HCEC 1CT (cell line): Measurements from ENCODE around the gene TULP3.
A peak's percentile ranks its signal among the peaks of the same experiment; 100 is the strongest.

Experiments
- DNase-seq: peaks from one replicate; pipeline ENCODE4 v3.0.0-alpha.2; 2017

Gene TULP3

DNA sequence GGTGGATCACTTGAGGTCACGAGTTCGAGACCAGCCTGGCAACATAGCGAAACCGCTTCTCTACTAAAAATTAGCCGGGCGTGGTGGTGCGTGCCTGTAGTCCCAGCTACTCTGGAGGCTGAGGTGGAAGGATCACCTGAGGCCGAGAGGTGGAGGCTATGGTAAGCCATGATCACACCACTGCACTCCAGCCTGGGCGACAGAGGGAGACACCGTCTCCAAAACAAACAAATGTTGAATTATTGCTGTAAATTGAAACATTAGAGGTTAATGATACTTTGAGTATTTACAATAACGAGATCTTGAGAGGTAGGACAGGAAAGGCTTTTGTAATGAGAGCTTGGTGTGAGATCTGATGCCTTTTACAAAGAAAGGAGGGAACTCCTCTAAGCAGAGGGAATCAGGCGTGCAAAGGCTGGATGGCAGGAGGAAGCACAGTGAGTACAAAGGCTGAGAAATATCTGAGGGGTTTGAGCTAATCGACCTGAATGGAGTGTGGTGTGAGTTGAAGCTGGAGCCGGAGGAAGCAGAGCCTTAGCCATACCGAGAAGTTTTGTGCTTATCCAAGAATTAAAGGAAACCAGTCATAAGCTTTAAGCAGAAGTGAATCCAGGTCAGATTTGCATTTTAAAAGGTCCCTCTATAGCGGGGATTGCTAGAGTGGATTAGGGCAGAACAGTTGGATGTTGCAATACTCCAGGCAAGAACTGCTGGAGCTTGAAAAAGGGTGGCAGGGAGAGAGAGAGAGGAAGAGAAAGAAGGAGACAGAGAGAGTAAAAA, 12.5 kb upstream of the TULP3 start:
- DNase-seq, result peak; percentile 43

DNA sequence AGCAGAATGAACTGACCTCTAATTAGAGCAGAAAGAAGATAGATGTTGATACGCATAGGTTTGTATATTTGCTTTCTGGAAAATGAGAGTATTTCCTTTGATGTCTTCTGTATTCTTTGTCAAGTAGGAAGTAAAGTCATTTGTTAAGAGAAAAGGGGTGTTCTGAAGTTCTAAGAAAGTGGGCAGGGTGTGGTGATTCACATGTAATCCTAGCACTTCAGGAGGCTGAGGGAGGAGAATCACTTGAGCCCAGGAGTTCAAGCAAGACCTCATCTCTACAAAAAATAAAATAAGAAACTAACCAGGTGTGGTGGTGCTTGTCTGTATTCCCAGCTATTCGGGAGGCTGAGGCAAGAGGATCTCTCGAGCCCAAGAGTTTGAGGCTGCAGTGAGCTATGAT, 10.8 kb upstream of the TULP3 start:
- no peak for DNase-seq

DNA sequence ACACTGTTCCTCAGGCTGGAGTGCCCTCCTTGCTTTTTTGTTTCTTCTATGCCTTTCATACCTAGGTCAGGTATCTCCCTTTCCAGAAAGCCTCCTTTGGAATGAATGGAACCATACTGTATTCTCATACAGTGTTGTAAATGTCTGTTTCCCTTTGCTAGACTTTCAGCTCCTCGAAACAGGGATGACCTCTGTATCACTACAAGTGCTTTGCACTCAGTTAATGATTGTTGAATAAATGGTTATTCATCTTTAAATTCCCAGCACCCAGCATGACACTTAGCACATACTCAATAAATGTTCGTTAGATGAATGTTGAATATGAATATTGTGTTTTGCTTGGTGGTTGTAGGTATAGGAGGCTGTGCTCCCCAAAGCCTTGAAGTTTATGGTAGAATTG, 5.9 kb upstream of the TULP3 start:
- DNase-seq, result no peak

DNA sequence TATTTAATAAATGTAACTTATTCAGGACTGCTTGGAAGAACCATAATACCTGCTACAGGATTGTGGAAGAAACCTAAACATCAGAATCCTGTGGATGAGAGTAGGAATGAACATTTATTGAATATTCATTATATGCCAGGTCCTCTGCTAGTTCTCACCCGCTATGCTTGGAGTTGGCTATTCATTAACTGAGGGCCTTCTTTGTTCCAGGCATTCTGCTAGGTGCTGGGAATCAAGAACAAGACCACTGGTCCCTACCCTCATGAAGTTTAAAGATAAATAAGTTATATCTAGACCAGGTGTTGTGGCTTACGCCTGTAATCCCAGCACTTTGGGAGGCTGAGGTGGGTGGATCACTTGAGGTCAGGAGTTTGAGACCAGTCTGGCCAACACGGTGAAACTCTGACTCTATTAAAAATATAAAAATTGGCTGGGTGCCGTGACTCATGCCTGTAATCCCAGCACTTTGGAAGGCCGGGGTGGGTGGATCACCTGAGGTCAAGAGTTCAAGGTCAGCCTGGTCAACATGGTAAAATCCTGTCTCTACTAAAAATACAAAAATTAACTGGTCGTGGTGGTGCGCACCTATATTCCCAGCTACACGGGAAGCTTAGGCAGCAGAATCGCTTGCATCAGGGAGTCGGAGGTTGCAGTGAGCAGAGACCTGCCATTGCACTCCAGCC, 3.8 kb upstream of the TULP3 start:
- DNase-seq, result no peak

DNA sequence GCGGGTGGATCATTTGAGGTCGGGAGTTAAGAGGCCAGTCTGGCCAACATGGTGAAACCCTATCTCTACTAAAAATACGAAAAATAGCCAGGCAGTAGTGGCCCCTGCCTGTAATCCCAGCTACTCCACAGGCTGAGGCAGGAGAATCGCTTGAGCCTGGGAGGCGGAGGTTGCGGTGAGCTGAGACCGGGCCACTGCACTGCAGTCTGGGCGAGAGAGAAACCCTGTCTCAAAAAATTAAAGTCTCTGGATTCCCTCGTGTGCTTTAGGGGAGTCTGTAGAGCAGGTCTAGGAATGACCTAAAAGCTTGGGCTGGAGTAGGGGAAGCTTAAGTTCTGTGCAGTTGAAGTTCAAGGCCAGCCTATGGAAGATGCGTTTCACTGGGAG, 697 bp upstream of the TULP3 start:
- no peak for DNase-seq

DNA sequence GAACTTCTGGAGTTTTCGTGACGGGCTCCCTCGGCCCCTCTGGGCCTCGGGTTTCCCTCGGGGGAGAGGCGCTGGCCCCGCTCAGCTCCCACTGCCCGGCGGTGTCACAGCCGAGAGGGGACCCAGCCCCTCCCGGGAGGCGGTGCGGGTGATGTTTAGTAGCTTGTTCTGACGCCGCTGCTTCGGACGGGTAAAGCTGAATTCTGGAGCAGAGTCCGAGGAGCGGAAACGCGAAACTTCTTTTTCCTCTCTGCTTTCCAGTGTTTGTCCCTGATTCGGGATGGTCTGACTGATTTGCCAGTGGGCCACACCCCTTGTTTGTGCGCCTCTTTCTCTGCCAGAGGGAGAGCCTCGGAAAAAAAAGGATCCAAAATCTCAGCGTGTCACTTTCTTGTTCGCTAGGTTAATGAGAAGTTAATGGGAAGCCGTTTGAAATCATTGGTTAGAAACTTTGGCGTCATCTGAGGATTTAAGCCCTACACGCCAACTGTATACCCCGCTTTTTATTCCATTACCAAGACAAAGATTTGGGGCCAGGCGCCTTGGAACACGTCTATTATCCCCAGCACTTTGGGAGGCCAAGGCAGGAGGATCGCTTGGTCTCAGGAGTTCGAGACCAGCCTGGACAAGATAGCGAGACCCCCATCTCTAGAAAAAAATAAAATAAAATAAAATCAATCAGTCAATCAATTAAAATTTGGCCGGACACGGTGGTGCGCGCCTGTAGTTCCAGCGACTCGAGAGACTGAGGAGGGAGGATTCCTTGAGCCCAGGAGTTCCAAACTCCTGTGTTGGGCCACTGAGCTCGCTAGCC, 756 bp downstream of the TULP3 start:
- DNase-seq, result peak; percentile 74

DNA sequence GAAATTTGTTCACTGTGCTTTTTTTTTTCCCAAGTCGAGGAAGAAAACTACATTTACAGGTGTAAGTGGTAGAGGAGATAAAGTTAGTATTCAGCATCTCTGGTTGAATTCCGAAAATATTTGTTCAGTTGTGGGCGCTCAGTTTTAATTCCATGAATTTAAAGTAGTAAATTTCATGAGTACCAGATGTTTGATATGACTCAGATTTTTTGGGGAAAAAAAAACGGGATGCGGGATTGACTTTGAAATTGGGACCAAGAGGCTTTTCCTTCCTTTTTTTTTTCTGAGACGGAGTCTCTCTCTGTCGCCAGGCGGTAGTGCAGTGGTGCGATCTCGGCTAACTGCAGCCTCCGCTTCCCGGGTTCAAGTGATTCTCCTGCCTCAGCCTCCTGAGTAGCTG, 1.6 kb downstream of the TULP3 start:
- peak; percentile 18 for DNase-seq

DNA sequence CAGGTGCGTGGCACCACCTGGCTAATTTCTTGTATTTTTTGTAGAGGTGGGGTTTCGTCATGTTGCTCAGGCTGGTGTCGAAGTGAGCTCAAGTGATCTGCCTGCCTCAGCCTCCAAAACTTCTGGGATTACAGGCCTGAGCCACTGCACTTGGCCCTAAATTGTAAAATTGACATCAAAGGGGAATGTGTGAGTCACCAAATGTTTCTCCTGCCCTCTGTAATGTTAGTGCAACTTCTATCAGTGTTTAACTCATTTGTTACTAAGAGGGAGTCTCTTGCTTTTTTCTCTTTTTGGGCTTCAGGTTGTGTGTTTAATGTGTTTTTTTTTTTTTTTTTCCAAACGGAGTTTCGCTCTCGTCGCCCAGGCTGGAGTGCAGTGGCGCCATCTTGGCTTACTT, 2.3 kb downstream of the TULP3 start:
- DNase-seq, result peak; percentile 90

DNA sequence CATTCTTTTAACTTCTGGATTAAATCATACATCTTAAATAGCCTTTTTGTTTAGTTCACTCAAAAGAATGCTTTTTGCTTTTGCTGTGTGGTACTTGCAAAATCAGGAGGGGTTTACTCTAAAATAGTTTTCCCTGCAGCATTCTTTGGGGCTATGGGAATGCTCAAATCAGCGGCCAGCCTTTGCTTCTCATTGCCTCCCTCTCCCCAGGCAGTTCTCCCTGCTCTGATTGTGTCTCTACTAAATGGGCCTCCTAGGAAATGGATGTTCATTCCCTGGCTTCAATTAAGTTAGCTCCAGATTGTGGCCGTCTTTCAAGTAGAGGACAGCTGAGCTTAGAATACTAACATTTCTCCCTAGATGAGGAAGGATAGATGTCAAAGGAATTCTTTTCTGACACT, 4.4 kb downstream of the TULP3 start:
- DNase-seq, result no peak

DNA sequence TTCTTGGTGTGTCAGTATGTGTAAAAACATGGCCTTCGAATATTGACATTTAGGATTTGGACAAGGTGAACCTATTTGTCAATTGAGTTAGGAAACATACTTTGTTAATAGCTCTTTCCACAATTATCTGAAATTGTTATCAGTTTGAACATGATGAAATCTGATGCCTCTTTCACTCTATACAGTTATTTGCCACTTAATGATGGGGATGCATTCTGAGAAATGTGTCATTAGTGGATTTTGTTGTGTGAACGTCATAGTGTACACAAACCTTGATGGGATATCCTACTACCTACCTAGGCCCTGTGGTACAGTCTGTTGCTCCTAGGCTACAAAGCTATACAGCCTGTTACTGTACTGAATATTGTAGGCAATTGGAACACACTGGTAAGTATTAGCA, 4.8 kb downstream of the TULP3 start:
- DNase-seq, result no peak

DNA sequence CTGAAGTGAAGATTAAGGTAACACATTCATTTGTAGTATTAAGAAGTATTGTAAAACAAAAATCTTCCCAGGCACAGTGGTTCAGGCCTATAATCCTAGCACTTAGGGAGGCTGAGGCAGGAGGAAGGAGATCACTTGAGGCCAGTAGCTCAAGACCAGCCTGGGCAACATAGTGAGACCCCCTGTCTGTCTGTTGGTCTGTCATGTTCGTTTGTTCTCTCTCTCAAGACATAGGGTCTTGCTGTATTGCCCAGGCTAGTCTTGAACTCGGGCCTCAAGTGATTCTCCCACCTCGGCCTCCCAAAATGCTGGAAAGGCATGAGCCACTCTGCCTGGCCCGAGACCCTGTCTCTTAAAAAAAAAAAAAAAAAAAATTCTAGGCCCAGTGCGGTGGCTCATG, 6.7 kb downstream of the TULP3 start:
- DNase-seq, result no peak

DNA sequence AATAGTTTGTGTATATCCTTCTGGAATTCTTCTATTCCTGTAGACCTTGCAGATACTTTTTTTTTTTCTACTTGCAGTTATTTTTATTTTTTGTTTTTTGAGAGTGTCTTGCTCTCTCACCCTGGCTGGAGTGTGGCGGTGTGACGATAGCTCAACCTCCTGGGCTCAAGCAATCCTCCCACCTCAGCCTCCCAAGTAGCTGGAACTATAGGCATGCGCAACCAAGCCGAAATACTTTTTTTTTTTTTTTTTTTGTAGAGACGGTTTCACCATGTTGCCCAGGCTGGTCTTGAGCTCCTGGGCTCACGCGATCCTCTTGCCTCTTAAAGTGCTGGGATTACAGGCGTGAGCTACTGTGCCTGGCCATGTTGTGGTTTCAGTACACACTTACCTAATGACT, 10.0 kb downstream of the TULP3 start:
- DNase-seq, result no peak

DNA sequence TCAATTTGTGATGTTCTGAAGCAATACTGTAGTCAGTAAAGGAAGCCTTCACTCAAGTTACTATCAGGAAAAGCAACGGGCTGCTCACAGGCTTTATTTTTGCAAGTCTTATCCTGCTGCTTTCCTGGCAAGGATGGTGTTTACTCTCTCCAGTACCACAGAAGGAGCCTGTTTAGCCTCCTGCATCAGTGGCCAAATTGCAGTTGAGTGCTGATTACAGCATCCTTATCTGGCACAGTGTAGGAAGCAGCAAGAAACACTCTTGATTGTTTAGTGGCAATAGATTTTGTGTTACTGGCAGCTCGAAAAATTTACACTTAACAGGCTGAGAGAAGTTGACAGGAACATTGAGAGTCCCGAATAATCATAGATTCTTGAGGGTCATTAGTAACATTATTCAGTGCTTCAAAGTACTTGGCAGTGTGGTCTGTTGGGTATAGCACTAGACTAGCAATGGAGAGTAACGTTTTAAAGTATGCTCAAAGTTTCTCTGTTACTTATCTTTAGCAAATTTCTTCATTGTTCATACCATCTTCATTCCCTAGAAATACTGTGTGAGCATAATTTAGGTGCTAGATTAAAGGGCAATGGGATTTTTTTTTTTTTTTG, 11.7 kb downstream of the TULP3 start:
- no peak for DNase-seq

DNA sequence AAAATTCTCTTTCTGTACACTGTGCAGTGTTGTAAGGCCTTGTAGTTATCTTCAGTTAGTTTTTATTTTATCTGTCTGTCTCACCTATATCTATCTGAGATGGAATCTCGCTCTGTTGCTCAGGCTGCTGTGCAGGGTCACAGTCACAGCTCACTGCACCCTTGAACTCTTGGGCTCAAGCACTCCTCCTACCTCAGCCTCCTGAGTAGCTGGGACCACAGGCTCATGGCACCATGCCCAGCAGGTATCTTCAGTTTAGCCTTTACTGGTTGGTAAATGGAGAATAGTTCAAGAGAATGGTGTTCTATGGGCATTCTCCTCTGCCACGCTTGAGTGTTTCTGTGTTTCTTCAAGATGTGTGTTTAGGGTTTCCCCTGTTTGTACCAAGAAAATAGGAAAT, 13.6 kb downstream of the TULP3 start:
- no peak for DNase-seq

DNA sequence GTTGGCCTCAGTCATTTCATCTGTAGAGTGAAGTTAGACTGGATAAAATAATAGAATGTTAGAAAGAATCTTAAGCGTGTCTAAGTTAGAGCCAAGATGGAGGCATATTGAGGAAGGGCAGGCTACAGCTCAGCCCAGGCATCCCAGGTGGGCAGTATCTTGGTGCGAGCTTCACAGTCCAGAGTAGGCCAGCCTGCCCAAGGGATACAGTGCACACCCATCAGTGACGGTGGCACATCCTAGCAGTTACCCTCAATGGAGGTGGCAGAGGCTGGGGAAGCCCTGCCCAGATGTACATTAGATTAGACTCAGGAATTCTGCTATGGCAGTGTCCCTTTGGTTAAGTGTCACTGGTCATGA, 21.5 kb downstream of the TULP3 start:
- DNase-seq, result no peak

DNA sequence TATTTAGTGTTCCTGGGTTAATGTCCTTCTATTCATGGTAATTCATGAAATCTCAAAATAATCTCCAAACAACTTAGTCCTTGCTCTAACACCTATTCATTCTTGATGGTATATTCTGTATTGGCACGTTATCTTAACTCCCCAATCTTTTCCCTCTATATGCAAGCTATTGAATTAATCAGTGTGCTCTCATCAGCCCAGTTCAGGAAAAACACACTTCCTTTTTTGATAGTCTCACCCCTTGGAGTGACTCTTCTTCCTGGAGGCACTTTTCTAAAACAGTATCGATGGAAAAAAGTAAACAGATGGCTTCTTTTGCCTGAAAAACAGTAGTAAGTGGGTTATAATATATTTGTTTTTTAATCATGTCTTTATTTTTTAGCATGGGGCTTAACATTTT, 28.6 kb downstream of the TULP3 start:
- DNase-seq, result no peak

DNA sequence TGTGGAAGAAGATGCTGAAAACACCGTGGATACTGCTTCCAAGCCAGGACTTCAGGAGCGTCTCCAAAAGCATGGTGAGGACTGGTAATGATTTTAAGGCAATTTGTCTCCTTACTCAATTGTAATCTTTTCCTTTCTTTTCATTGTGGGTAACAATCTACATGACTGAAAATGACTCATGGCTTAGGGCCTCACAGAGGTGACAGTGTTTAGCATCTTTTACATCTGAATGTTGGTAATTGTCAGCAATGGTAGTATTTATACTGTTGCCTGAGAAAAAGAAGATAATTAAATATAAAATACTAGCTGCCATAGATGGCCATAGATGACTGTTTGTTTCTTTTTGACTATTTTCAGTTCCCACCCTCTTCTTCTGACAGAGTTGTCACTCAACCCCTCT, 31.6 kb downstream of the TULP3 start:
- DNase-seq, result peak; percentile 23

DNA sequence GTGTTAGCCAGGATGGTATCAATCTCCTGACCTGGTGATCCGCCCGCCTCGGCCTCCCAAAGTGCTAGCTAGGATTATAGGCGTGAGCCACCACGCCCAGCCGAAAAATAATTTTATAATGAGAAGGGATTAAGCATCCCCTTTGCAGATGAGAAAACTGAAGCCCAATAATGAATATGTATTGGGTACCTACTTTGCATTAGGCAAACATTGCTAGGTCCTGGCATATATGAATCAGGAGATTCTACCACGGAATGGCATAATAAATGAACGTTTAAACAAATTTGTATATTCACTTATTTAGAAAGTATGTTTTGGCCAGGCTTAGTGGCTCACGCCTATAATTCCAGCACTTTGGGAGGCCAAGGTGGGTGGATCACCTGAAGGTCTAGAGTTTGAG, 32.4 kb downstream of the TULP3 start:
- no peak for DNase-seq

DNA sequence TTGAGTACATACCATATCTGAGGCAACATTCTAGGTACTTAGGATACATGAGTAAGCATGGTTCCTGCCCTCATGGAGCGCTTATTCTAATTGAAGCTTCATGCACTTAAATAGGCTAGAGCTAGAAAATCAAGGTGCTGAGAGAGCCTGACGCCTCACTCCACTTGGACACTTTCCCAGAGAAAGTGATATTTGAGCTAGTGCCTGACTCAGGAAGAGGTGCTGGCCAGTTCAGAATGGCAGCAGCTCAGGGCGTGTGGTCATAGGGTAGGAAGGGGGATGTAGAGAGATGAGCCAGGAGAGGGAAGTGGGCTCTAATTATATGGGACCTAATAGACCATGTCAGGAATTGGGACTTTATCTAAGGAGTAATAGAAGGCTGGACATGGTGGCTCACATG, 33.3 kb downstream of the TULP3 start:
- peak; percentile 39 for DNase-seq

DNA sequence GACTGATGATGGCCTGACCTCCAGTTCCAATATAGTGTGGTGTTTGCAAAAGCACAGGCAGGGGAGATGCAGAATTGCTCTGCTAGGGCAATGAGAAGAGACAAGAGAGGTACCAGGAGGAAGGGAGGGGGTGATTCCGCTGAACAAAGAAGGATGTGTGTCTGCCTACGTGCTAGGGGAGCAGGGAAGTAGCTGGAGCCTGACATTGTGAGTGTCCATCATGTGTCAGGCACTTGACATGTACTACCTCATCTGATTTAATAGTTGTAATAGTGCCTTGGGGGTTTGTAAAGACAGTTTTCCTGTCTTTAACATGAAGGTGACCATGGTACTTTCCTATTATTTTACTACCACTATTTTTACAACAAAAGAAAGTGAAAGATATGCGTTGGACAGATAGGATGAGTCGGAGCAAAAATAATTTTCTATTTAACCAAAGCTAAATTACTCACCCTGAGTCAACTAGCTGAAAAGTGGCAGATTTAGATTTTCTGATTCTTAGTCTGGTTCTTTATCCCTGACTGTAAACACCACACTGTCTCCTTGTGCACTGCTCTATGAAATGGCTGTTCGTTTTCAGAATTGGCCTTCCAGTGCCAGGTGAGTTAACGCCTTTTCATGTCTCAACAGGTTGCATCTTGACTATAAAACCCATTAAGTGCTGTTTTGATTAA, 34.8 kb downstream of the TULP3 start:
- DNase-seq, result peak; percentile 13

DNA sequence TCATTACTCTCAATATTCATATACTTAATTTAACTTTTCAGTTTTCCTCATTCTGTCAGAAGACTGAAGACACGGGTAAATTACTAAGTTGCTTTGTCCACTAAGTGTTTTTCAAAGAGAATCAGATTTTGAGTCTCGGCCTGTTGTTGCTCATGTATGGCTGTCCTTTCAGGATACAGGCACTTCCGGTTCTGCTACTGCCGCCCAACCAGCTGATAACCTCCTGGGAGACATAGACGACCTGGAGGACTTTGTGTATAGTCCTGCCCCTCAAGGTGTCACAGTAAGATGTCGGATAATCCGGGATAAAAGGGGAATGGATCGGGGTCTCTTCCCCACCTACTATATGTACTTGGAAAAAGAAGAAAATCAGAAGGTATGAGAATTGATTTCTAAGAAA, 40.2 kb downstream of the TULP3 start:
- no peak for DNase-seq

DNA sequence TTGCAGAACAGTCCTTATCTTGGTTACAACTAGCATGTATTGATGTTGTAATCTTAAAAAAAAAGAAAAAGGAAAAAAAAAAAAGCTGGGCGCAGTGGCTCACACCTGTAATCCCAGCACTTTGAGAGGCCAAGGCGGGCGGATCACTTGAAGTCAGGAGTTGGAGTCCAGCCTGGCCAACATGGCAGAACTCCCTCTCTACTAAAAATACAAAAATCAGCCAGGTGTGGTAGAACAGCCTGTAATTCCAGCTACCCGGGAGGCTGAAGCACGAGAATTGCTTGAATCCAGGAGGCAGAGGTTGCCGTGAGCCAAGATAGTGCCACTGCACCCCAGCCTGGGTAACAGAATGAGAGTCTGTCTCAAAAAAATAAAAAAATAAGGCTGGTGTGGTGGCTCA, 42.9 kb downstream of the TULP3 start:
- DNase-seq, result no peak

DNA sequence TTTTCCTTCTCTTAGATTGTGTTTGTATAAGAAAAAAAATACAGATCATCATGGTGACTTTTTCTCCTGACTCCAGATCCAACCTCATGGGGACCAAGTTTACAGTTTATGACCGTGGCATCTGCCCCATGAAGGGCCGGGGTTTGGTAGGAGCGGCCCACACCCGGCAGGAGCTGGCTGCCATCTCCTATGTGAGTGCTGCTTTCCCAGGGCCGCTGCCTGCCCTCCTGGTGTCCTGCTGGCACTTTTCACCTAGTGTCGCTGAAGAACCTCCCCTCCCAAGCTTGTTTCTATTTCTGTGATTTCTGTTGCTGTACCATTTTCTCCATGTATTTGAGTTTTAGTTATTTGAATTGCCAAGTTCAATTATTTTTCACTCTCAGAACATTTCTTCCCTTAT, 43.7 kb downstream of the TULP3 start:
- no peak for DNase-seq
